Measurements from ENCODE around the gene HIPK2.

The HIPK2 gene

GRCh38 chr7:139701908-139702307 is 75.9 kb downstream of the HIPK2 start:
- POLR2A ChIA-PET: no interaction called here
- CTCF ChIA-PET: interaction anchor here (0.5 kb wide), 1 partner anchor 1603 kb away, joined by 5 read pairs; no protein-coding TSS in a partner anchor
- TF ChIP-seq SP1 (IDR thresholded peaks at IDR 0.05) (no peak), TARDBP (IDR thresholded peaks at IDR 0.05) (no peak), FOXM1 (IDR thresholded peaks at IDR 0.05; ENCODE audit: borderline replicate concordance) (no peak), ELF4 (IDR thresholded peaks at IDR 0.05) (no peak), BHLHE40 (IDR thresholded peaks at IDR 0.05; ENCODE audit: borderline replicate concordance) (no peak), FOXA1 (IDR thresholded peaks at IDR 0.05) (no peak), LEF1 (IDR thresholded peaks at IDR 0.05; ENCODE audit: borderline replicate concordance) (no peak), ARNT (IDR thresholded peaks at IDR 0.05) (no peak), ZNF384 (IDR thresholded peaks at IDR 0.05) (no peak), HDGF (IDR thresholded peaks at IDR 0.05; ENCODE audit: borderline replicate concordance) (no peak), L3MBTL2 (conservative IDR thresholded peaks at IDR 0.05) (no peak), NFRKB (IDR thresholded peaks at IDR 0.05) (no peak), CTBP1 (IDR thresholded peaks at IDR 0.05; ENCODE audit: borderline replicate concordance) (no peak), SUZ12 (IDR thresholded peaks at IDR 0.05) (no peak), PKNOX1 (IDR thresholded peaks at IDR 0.05) (no peak), FOXK2 (IDR thresholded peaks at IDR 0.05) (no peak)
- no peak for DNase-seq (ENCODE audit: extremely low spot score)

GRCh38 chr7:139700505-139701235 is 77.1 kb downstream of the HIPK2 start:
- POLR2A ChIA-PET: no interaction called here
- TF ChIP-seq FOXM1 (IDR thresholded peaks at IDR 0.05; ENCODE audit: borderline replicate concordance) (no peak), PKNOX1 (IDR thresholded peaks at IDR 0.05) (no peak), NFRKB (IDR thresholded peaks at IDR 0.05) (no peak), HDGF (IDR thresholded peaks at IDR 0.05; ENCODE audit: borderline replicate concordance) (no peak), FOXA1 (IDR thresholded peaks at IDR 0.05) (no peak), ARNT (IDR thresholded peaks at IDR 0.05) (no peak), LEF1 (IDR thresholded peaks at IDR 0.05; ENCODE audit: borderline replicate concordance) (no peak), ZNF384 (IDR thresholded peaks at IDR 0.05) (no peak), SUZ12 (IDR thresholded peaks at IDR 0.05) (no peak), TARDBP (IDR thresholded peaks at IDR 0.05) (no peak), BHLHE40 (IDR thresholded peaks at IDR 0.05; ENCODE audit: borderline replicate concordance) (no peak), SP1 (IDR thresholded peaks at IDR 0.05) (no peak), ELF4 (IDR thresholded peaks at IDR 0.05) (no peak), L3MBTL2 (conservative IDR thresholded peaks at IDR 0.05) (no peak), FOXK2 (IDR thresholded peaks at IDR 0.05) (no peak), CTBP1 (IDR thresholded peaks at IDR 0.05; ENCODE audit: borderline replicate concordance) (no peak)
- no peak for DNase-seq (ENCODE audit: extremely low spot score)
- CTCF ChIA-PET: interaction anchor here (1.0 kb wide), 1 partner anchor 9 kb away, joined by 4 read pairs; no protein-coding TSS in a partner anchor

- ChIA-PET CTCF (interaction anchor here (1.0 kb wide), 1 partner anchor 9 kb away, joined by 4 read pairs; no protein-coding TSS in a partner anchor), POLR2A (no interaction called here)
- no peak for TF ChIP-seq TARDBP (IDR thresholded peaks at IDR 0.05)
- no peak for TF ChIP-seq FOXA1 (IDR thresholded peaks at IDR 0.05)
- TF ChIP-seq FOXM1 (IDR thresholded peaks at IDR 0.05; ENCODE audit: borderline replicate concordance): no peak
- no peak for TF ChIP-seq ARNT (IDR thresholded peaks at IDR 0.05)
- TF ChIP-seq SUZ12 (IDR thresholded peaks at IDR 0.05): no peak
- TF ChIP-seq LEF1 (IDR thresholded peaks at IDR 0.05; ENCODE audit: borderline replicate concordance): no peak
- no peak for TF ChIP-seq SP1 (IDR thresholded peaks at IDR 0.05)
- no peak for TF ChIP-seq BHLHE40 (IDR thresholded peaks at IDR 0.05; ENCODE audit: borderline replicate concordance)
- no peak for TF ChIP-seq HDGF (IDR thresholded peaks at IDR 0.05; ENCODE audit: borderline replicate concordance)
- TF ChIP-seq CTBP1 (IDR thresholded peaks at IDR 0.05; ENCODE audit: borderline replicate concordance): no peak
- no peak for DNase-seq (ENCODE audit: extremely low spot score)
Observed at GRCh38 chr7:139699640-139700504, 77.9 kb downstream of the HIPK2 start.

- no peak for TF ChIP-seq ARNT (IDR thresholded peaks at IDR 0.05)
- no peak for TF ChIP-seq FOXK2 (IDR thresholded peaks at IDR 0.05)
- no peak for TF ChIP-seq CTBP1 (IDR thresholded peaks at IDR 0.05; ENCODE audit: borderline replicate concordance)
- TF ChIP-seq LEF1 (IDR thresholded peaks at IDR 0.05; ENCODE audit: borderline replicate concordance): no peak
- TF ChIP-seq BHLHE40 (IDR thresholded peaks at IDR 0.05; ENCODE audit: borderline replicate concordance): no peak
- no peak for TF ChIP-seq PKNOX1 (IDR thresholded peaks at IDR 0.05)
- no peak for TF ChIP-seq FOXM1 (IDR thresholded peaks at IDR 0.05; ENCODE audit: borderline replicate concordance)
- TF ChIP-seq ELF4 (IDR thresholded peaks at IDR 0.05): no peak
- ChIA-PET CTCF (no interaction called here), POLR2A (no interaction called here)
- DNase-seq (ENCODE audit: extremely low spot score): no peak
Observed at GRCh38 chr7:139698844-139699243, 79.0 kb downstream of the HIPK2 start.

GRCh38 chr7:139698278-139698677 is 79.5 kb downstream of the HIPK2 start:
- ChIA-PET POLR2A (no interaction called here), CTCF (no interaction called here)
- TF ChIP-seq PKNOX1 (IDR thresholded peaks at IDR 0.05) (no peak), BHLHE40 (IDR thresholded peaks at IDR 0.05; ENCODE audit: borderline replicate concordance) (no peak), L3MBTL2 (conservative IDR thresholded peaks at IDR 0.05) (no peak), HDGF (IDR thresholded peaks at IDR 0.05; ENCODE audit: borderline replicate concordance) (no peak), ELF4 (IDR thresholded peaks at IDR 0.05) (no peak), ARNT (IDR thresholded peaks at IDR 0.05) (no peak)
- no peak for DNase-seq (ENCODE audit: extremely low spot score)

Data from HEK293T (cell line).